GM18907 (cell line): ENCODE results near the gene DGKD.
"Not testable (repeated sequence)": the region's sequence is repeated elsewhere in the genome, so short reads cannot be mapped to it uniquely, and the experiment has no call there.

ENCODE experiments used
- ATAC-seq: cut with Tn5 transposase; IDR thresholded peaks from one replicate; pipeline ENCODE4 v1.9.1; 2021; ENCODE audit warnings: mild to moderate bottlenecking, moderate library complexity; ENCODE audit not compliant: unreplicated experiment

Gene DGKD

DNA sequence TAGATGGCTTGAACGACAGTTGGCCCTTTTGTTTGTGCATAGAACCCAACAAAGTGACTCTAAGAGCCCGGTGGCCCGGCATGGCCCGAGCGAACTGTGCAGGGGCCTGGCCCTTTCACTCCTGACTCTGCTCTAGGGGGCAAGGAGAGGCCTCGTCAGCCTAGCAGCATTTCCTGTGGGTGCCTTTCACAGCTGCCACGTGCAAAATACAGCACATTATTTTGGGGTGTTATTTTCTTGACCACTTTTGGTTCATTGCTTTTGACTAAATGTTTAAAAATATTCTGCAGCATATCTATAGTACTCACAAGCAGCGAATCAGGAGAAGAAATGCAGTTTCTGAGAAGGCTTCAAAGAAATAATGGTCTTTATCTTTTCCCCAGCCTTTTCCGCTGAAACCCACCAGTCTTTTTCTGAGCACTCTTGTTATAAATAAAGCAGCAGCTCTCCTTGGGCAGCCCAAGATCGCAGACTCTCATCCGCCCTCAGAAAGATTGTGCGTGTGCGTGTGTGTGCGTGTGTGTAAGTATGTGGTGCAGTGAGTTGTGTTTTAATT is 31.3 kb downstream of the DGKD start:
- ATAC-seq: peak; percentile 65

DNA sequence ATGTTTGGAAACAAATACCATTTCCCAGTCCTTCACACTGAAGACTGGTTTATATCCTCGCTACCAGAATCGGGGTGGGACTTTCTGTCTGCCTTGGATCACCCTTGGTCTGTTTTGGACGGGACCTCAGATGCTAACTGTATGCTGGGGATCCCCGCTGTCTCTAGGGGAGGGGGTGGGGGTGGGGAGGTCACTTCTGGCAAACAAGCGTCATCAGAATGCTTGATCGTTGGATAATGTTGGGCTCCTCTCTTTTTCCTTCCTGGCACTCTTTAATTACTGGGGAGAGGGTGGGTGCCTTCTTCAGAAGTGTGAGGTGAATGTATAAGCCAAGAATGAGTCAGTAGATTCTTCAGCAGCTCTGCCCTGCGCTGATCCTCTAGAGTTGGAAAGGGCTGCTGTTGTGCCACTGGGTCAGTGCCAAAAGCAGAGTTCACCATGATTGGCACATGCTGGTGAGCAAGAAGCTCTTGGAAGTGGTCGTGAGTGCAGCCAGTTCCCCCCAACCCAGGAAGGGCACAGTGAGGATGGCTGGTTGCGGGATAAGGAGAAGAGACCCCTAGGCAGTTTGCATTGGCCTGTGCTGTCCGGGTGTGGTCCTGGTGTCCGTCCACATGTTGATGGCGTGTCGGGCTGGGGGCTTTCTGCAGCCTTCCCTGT is 32.2 kb downstream of the DGKD start:
- no peak for ATAC-seq

DNA sequence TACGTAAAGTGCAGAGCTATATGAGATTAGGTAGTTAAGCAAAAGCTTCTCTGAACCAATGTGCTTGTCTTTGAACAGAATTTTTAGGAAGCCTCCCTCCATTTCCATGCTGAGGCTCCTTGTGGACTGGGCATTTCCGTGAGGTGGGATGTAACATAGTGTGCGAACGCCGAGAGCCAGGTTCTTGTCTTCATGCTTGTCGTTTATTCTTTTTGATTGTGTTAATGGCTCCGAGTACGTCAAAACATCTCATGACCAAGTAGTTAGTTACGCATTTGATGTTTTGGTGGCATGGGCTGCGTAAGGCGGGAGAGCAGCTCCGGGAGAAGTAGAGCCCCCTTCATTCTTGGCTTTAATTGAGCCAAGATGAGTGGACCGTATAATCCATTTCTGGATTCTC is 32.9 kb downstream of the DGKD start:
- no peak for ATAC-seq

DNA sequence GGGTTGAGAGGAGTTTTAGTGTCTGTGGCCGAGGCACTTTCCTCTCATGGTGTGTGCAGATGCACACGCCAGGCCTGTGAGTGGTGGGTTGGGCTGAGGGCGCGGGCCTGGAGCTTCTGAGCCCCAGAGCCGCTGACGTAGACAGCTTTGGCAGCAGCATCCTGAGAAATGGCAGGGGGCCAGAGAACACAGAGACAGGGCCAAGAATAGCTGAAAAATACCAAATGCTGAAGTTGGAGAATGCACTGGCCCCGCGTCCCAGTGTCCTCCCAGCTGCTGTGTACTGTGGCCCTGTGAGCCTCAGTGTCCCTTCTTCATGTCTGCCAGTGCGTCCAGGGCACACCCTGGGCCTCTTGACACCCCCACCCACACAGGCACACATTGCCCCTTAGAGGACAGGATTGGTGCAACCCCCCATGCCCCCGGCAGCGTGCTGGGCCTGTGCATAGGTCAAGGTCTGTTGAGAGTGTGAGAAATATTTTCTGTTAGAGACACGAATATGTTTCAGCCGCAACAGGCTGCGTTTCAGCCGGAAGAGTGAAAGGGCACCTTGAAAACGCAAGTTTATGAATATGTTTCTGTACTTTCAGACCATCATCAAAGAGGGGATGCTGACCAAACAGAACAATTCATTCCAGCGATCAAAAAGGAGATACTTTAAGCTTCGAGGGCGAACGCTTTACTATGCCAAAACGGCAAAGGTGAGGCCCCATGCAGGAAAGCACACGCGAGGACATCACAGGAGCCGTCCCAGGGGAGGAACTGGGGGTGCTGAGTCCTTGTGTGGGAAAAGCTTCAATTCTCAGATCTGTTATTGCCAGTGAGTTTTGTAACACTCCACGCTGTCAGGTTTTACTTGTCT is 33.6 kb downstream of the DGKD start:
- ATAC-seq: no peak

DNA sequence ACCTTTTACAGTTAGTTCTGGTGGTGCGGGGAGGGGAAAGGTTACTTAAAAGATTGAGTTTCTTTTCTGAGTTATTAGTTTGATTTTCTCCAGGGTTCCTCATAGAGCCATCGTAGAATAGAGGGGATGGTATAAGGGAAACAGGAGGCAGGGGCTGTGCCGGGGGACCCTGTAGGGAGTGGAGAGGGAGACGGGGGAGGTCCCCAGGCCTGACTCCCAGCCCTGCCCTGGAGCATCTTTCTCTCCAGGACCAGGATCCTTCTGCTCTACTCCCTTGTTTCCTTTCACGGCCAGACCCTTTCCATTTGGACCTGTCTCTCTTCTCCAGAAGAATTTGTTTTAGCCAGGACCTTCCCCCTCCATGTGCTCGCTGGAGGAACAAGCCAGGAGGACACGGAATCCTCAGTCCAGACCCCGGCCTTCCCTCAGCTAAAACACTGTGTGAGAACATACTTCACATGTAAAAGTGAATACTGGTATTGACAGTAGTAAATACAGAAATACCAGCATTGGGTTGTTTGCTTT is 35.4 kb downstream of the DGKD start:
- no peak for ATAC-seq

DNA sequence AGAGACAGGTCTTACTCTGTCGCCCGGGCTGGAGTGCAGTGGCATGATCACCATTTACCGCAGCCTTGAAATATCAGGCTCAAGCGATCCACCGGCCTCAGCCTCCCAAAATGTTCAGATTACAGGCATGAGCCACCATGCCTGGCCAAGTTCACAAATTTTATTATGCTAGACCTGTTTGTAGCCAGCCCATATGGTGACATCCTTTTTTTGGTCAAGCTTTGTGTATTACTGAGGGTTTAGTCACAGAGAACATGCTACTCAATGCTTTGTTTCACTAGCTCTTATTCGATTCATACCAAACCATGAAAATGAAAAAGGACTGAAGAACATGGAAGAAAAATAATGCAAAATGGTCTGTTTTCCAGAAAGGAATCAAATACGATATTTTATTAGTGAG is 41.4 kb downstream of the DGKD start:
- ATAC-seq: no peak

DNA sequence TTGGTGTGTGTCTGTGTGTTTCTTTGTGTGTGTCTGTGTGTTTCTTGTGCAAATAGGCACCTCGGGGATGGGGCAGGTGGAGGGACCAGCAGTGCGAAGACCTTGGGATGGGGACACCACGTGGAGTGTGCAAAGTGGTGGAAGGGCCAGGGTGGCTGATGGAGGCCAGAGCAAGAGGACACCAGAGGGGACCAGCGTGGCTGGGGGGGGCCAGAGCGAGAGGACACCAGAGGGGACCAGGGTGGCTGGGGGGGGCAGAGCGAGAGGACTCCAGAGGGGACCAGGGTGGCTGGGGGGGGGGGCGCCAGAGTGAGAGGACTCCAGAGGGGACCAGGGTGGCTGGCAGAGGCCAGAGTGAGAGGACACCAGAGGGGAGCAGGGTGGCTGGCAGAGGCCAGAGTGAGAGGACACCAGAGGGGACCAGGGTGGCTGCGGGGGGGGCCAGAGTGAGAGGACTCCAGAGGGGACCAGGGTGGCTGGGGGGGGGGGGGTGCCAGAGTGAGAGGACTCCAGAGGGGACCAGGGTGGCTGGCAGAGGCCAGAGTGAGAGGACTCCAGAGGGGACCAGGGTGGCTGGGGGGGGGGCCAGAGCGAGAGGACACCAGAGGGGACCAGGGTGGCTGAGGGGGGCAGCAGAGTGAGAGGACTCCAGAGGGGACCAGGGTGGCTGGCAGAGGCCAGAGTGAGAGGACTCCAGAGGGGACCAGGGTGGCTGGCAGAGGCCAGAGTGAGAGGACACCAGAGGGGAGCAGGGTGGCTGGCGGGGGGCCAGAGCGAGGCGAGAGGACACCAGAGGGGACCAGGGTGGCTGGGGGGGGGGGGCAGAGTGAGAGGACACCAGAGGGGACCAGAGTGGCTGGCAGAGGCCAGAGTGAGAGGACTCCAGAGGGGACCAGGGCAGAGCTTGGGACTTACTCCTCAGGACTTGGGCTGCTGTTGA is 42.7 kb downstream of the DGKD start:
- not testable (repeated sequence) for ATAC-seq

DNA sequence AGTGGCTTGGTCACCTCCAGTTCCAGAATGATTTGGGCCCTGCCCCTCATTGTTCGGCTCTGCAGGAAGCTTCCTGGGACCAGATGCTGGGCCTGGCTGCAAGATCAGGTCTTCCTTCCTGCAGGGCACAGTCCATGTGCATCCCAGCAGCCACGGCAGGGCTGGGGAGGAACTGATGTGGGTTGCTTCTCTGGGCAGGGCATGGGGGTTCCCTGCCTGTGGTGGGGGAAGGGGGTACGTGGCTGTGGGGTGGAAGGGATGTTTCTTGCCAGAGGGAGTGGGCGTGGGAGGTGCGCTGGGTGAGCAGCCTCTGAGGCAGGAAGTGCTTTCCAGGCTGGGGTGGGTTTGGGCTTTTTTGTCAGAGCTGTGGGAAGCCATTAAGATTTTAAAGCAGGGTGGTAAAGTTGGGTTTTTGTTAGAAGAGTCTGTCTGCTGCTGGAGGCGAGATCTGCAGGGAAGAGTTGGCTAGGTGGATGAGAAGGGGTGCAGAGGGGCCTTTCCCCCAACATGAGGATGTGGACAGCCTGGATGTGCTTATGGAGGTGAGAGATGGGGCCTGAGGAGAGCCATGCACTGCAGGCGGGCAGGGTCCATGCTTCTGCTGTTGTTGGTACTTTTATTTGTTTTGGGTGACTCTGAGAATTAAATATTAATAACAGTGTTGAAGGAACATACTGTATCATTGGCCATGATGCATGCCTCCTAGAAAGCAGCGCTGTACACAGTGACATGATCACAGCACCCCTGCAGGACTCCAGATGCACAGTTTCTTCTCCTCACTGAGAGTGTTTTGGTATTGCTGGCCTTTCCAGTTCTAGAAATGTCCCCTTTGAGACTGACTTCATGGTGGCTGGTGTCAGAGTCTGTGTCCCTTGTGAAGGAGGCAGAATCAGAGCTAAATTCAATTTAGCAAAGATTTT is 45.3 kb downstream of the DGKD start:
- ATAC-seq: no peak

DNA sequence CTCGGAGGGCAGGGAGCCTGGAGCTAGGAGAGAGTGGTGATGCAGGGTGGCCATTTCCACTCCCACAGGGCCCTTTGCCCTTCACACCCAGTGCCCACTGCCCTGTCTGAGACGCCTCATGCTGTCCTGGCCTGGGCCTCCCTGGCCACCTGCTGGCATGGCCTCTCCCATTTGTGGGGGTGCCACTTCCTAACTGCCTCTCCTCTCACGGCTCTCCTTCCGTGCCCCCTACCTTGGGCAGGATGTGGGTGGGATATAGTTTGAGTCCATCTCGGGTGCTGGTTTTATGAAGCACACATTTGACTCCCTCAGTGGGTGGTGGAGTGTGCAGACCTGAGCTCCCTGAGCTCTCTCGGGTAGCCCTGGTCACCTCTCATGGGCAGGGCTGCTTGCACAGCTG is 46.0 kb downstream of the DGKD start:
- ATAC-seq: no peak

DNA sequence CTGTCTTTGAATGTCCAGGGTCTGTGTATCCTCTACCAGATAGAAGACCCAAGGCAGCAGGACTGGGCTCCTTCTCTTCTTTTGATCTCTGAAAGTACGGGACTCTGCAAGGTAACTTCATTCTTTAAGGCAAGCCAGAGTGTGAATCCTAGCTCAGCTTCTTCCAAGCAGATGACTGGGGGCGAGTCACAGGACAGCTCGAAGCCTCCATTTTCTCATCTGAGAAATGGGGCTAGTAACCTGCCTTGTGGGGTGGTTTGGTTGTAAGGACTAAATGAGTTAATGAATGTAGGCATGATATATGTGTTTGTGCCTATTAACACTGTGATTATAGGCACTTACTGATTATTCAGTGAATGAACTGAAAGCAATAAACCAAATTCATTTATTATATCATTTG is 46.7 kb downstream of the DGKD start:
- no peak for ATAC-seq

DNA sequence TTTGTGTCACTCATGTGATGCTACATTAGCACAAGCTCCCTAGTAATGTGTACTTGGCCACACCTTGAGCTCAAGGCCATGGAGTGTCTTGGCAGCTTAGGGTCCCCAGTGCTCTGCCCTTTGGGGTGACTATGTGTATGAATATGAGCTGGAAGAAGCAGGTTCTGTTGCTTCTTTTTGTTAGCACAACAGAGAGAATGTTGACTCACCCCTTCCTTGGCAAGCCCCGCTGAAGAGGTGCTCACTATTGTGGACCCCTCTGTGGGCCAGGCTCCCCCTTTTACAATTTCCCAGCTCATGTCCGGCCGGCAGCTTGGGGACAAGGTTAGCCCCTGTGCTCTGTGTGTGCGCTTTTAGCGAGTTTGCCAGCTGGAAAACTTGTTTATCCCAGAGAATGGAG is 48.1 kb downstream of the DGKD start:
- ATAC-seq: no peak

DNA sequence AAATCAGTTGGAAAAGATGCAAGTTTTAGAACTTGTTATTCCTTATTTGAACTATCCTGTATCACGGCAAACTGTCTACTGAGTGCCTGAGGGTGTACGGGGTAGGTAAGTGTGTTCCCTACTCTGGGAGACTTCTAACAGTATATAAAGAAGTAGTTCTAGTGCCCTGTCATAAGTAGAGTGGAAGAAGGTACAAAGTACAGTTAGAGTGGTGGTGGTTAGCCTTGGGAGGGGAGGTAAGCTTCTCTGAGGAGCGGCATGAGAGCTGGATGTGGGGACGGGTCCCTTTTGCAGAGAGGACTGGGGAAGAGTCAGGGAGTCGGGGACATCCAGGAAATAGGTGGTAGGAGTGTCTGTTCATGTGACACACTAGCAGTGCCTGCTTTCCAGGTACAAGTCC is 48.5 kb downstream of the DGKD start:
- ATAC-seq: no peak

DNA sequence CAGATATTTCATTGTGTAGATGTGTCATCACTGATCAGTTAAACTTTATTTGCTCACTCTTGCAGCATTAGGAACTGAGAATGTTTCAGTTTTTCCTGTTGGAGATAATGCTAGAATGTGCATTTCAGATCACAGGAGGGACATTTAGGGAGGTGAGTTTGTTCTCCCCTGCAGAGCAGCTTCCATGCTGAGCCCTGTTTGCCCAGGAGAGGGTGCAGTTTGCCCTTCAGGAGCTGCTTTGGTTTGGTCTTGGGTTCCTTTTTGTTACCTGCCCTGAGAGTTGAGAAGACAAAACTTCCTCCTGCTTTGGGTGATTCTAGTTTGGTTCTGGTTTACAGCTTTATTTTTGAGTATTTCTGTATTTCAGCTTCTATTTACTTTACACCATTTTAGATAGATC is 49.9 kb downstream of the DGKD start:
- ATAC-seq: no peak

DNA sequence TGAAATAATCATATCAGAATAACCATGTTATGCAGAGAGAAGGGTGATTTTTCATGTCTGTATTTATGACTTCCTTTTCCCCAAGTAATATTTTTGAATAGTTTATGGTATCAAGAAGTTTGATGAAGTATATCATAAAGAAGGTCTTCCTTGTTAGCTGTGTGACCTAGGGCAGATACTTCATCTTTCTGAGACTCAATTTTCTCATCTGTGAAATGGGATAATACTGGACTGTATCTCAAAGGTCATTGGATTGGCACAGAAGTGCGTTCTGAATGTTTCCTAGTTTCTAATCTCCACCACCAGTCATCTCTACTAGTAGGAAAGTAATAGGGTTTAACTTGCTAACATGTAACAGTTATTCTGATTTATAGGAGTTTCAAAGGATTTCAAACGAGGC is 52.6 kb downstream of the DGKD start:
- no peak for ATAC-seq

DNA sequence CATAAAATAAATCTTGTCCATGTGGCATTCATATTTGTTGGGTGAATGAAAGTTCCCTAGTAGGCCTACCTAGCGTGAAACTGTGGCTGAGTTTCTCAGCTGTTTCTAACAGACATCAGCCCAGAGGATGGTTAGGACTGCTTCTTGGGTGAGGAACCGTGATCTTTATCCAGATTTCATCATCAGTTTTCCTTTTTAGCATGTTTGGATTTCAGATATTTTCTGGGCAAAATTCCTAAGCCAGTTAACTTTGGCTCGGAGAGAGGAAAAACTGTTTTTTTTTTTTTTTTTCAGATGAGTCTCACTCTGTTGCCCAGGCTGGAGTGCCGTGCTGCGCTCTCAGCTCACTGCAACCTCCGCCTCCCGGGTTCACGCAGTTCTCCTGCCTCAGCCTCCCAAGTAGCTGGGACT is 53.5 kb downstream of the DGKD start:
- no peak for ATAC-seq

DNA sequence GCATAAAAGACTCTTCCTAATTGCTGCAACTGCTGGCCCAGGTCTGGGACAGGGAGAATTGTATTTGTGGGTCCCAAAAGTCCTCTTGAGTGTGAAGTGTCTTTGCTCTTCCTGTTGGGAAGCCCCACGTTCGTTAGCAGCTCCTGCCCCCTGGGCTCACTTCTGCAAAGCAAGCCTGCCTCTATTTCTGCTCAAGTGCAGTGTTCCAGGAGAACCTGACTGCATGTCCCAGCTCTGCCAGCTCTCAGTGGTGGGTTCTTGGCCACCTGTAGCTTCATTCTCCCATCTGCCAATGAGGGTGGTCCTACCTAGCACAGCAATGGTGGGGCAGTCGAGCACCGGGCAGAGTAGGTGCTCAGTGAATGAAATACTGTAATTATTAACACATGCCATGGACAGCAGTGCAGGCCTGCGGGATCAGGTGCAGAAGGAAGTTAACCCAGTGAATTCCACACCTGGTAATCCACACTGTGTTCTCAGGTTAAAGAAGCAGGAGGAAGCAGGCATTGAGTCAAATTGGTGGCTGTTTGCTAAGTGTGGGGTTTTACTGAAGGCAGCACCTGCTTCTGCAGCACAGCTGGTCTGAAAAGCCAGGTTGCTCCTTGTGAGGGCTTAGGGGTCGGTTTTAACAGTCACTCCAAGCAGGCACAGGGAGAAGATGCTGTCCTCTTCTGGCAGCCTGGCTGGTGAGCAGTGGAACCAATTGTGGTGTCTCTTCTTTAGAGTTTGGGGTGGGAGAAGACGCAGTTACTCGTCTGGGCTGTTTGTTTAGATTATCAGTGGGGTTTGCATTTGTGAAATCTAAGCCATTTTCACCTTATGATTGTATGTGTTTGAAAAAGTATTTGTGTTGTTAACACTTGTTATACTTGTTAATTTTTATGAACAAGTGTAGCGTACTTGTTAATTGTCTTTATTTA is 54.3 kb downstream of the DGKD start:
- ATAC-seq: no peak

DNA sequence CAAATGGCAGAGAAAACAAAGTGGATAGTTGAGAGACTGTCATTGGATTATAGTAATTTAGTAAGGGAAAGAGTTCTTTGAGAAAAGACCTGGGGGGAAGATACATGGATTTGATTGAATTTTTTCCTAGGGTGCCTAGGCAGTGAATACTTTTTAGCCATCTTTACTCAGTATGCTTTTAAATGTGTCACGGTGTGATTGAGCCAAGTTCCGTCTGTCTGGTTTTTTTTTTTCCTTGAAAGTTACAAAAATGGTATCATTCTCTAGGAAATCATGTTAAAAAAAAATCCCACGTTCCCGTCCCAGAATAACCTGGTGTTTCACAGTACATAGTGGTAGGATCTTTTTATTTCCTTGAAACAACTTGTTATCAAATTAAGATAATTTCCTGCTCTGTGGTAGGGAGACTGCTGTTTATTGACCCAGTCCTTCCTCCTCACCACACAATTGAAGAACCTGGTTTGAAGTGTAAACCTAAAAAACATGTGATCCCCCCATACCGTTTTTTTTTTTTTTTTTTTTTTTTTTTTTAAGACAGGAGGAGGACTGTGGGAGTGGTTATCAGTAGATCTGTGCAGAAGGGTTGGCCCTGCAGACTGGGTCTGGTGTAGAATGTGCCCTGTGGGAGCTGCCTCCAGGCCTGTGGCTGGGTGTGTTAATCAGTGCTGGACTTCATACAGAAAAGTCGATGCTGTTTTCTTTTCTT is 55.1 kb downstream of the DGKD start:
- no peak for ATAC-seq

DNA sequence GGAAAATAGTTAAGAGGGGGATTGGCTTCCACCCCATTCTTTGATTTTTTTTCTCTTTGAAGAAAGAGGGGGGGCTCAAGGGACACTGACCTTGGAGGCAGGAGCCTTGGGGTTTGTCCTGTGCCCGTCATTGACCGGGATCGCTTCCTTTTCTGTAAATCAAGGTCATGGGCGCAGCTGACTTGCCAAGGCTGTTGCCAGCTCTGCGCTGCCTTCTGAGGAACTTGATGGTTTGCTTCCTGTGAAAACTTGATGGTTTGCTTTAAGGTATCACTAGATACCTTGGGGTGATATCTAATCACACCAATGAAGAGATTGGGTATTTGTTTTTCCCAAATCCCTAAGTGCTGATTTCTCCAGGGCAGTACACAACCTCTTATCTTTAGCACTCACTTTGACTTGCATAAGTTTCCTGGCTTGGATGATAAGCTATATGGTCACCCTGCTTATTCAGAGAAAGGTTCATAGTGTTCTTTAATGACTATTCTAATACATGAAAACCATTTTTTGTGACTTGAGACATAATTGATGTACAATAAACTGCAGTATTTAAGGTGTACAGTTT is 56.0 kb downstream of the DGKD start:
- ATAC-seq: no peak
